ENCODE measurements around the gene RBM4. TPM values are rescaled to one million over a fixed set of nuclear protein-coding genes. Genes with fewer than 3 reads are reported as not detected.

The RBM4 gene
- total RNA-seq, 2 experiments from 2014 or later, result 111 to 119 TPM

DNA sequence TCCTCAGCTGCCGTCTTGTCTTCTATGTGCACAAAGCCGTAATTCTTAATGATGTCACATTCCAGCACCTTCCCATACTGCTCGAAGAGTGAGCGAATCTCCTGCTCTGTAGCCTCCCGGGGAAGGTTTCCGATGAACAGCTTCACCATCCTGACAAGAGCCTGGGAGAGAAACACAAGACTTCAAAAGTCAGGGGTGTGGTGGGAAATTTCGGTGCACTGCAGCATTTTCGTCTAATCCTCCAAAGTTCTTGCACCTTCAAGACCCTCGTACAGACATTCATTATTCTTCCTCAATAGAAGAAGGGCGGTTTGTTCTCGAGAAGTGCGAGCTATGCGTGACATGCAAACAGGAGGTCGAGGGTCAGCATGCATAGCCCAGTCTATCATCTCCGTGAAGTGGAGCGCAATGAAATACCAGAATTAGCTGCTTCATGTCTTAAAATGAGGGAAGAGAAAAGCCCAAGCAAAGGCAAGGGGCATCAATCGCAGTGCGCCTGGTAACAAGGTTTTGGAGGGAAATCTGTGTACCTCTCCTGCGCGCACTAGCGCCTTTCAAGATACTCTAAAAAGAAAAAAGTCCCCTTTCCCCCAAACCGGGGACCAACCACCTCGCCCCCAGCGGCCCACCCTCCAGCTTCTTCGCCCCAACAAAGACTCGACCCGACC lies 38.6 kb downstream of the RBM4 start:
- Mint-ChIP-seq H3K4me3 (peak overlapping the region; percentile 88), H3K4me1 (peaks cover 36% of the 10 kb centered on the region), H3K36me3 (peaks cover 11% of the 10 kb centered on the region), H3K27ac (peak overlapping the region; percentile 94), H3K27me3 (no peaks in the 10 kb centered on the region), H3K9me3 (ENCODE audit: low read depth) (no peaks in the 10 kb centered on the region)
- ATAC-seq, result no peak
- no peak for DNase-seq
- CTCF ChIA-PET, result interaction anchor here (0.6 to 4.0 kb wide), 34 partner anchors 11 to 291 kb away, joined by 3 to 107 read pairs (median 6); partner anchors contain the start of genes ACTN3, BBS1, CCDC87 and CCS

DNA sequence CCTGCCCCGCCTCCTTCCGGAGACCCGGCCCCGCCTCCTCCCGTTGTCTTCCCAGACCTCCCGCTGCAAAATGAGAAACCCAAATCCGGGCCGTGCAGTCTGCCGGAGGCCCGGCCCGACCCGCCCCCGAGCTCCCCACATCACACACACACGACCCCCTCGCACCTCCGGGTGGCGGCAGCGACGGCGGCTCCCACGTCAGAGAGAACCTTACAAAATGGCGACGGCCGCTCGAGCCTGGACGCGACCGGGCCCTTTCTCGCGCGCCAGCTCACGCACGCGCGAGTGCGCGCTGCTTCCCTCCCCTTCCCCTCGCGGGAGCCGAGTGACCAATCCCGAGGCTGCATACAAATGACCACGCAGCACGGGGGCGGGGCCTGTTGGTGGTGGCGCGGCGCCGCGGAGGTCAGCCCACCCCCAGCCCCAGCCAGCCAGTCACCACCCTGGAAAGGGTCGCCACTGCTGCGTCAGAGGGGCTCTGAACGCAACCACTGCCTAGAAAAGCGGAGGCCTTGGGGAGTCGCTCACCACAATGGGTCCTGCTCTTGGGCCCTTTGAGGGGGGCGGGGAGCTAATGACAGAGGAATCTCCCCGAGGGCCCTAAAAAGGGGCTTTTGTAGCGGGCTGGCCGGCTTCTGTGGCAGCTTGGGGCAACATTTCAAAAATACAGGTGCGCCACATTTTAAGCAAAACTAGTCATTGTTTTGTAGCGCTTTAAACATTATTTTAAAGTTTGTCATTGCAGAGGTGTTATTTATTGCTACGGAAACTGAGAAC lies 39.3 kb downstream of the RBM4 start, which contains the start of gene RBM4B:
Gene RBM4B (minus strand): TSS at position 289 of the 777 bp plus-strand sequence. CDS start 808 bp downstream, outside the sequence.
- peak; percentile 97 for DNase-seq
- Mint-ChIP-seq H3K9me3 (ENCODE audit: low read depth) (no peaks in the 10 kb centered on the region), H3K27me3 (no peaks in the 10 kb centered on the region), H3K4me1 (peaks cover 36% of the 10 kb centered on the region), H3K36me3 (peaks cover 11% of the 10 kb centered on the region), H3K4me3 (peak within 1 kb of the TSS; percentile 88), H3K27ac (peak within 1 kb of the TSS; percentile 94)
- CTCF ChIA-PET, result interaction anchor here (0.8 to 4.0 kb wide), 59 partner anchors 10 to 291 kb away, joined by 3 to 107 read pairs (median 5); partner anchors contain the start of genes ACTN3, BBS1, CCDC87 and CCS
- ATAC-seq, result peak; percentile 91

DNA sequence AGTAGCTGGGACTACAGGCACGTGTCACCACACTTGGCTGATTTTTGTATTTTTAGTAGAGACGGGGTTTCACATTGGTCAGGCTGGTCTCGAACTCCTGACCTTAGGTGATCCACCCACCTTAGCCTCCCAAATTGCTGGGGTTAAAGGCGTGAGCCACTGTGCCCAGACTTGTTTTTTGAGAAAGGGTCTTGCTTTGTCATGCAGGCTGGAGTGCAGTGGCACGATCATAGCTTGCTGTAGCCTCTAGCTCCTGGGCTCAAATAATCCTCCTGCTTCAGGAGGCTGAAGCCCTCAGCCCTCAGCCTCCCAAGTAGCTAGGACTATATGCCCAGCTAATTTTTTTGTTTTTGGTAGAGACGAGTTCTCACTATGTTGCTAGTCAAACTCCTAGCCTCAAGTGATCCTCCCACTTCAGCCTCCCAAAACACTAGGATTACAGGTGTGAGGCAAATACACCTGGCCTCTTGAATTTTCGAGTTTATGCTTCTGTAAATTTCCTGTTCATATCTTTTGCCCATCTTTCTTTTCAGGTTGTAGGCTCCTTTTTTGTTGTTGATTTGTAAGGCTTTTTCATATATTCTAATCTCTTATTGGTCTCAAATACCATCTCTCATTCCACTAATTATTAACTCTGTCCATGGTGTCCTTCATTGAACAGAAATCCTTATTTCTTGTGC lies 42.6 kb downstream of the RBM4 start:
- ATAC-seq (no peak), DNase-seq (no peak)
- Mint-ChIP-seq H3K4me3 (no peak overlapping the region), H3K9me3 (ENCODE audit: low read depth) (no peaks in the 10 kb centered on the region), H3K4me1 (peaks cover 21% of the 10 kb centered on the region), H3K27me3 (no peaks in the 10 kb centered on the region), H3K27ac (no peak overlapping the region), H3K36me3 (peaks cover 2% of the 10 kb centered on the region)
- CTCF ChIA-PET, result interaction anchor here (1.1 to 2.2 kb wide), 5 partner anchors 15 to 272 kb away, joined by 3 to 8 read pairs (median 3); partner anchors contain the start of genes BBS1 and PELI3

GRCh38 chr11:66683877-66684276 lies 45.4 kb downstream of the RBM4 start:
- no peak overlapping the region for H3K27ac Mint-ChIP-seq
- CTCF ChIA-PET, result no interaction called here
- ATAC-seq (no peak), DNase-seq (no peak)
- no peaks in the 10 kb centered on the region for H3K9me3 Mint-ChIP-seq (ENCODE audit: low read depth)
- no peaks in the 10 kb centered on the region for H3K4me1 Mint-ChIP-seq
- no peaks in the 10 kb centered on the region for H3K36me3 Mint-ChIP-seq
- no peaks in the 10 kb centered on the region for H3K27me3 Mint-ChIP-seq
- no peak overlapping the region for H3K4me3 Mint-ChIP-seq

DNA sequence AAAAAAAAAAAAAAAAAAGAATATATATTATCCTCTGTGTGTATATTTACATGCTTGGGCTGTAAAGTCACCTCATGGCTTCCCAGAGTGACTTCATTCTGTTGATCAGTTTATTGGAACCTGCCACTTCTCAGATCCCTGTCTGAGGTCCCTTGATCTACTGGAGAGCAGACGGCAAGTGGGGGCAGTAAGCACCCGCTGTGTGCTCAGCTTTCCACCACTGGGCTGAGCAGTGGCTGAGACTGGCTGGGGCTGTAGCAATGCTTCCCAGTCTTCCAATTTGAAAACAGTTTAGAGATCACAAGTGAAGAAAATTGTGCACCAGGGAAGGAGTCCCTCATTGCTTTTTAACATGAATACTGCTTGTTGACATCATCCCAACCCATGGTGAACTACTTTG lies 46.1 kb downstream of the RBM4 start:
- Mint-ChIP-seq H3K36me3 (no peaks in the 10 kb centered on the region), H3K27ac (no peak overlapping the region), H3K9me3 (ENCODE audit: low read depth) (no peaks in the 10 kb centered on the region), H3K4me1 (no peaks in the 10 kb centered on the region), H3K4me3 (no peak overlapping the region), H3K27me3 (no peaks in the 10 kb centered on the region)
- DNase-seq (no peak), ATAC-seq (no peak)
- CTCF ChIA-PET, result no interaction called here

GRCh38 chr11:66685276-66686099 lies 47.0 kb downstream of the RBM4 start:
- CTCF ChIA-PET, result interaction anchor here (0.9 to 1.3 kb wide), 2 partner anchors 94 to 157 kb away, joined by 3 read pairs; no protein-coding TSS in a partner anchor
- no peak overlapping the region for H3K27ac Mint-ChIP-seq
- no peaks in the 10 kb centered on the region for H3K4me1 Mint-ChIP-seq
- no peaks in the 10 kb centered on the region for H3K27me3 Mint-ChIP-seq
- DNase-seq (no peak), ATAC-seq (no peak)
- H3K36me3 Mint-ChIP-seq, result no peaks in the 10 kb centered on the region
- H3K9me3 Mint-ChIP-seq (ENCODE audit: low read depth), result no peaks in the 10 kb centered on the region
- H3K4me3 Mint-ChIP-seq, result no peak overlapping the region

DNA sequence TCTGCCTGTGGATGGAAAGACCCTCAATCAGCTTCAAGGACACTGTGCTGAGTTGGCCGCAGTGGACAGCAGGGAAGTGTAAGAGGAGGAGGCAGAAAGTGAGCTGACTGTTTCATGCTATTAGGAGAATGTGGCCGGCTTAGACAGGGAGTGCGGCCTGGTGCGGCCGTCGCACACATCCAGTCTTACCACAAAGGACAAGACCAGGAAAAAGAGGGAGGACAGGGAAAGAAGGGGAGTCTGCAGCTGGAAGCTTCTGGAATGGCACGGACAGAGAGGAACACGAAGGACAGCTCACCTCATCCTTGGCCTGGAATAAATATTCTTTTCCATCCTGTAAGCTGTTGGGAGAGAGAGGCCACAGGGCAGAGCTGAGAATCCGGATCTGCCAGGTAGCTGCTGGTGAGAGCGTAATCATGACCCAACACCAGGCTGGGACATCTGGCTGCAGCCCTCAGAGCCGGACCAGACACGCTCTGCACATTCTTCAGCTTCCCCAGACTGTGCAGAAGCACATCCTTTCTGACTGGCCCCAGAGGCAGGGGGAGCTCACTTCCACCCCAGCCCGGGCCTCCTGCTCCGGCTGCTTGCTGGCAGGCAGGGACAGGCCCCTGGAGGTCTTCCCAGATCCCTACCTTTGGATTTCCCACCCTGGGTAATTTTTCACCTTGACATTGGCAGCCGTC lies 47.7 kb downstream of the RBM4 start:
- DNase-seq, result no peak
- Mint-ChIP-seq H3K9me3 (ENCODE audit: low read depth) (no peaks in the 10 kb centered on the region), H3K4me3 (no peak overlapping the region), H3K4me1 (no peaks in the 10 kb centered on the region), H3K27me3 (no peaks in the 10 kb centered on the region), H3K36me3 (no peaks in the 10 kb centered on the region), H3K27ac (no peak overlapping the region)
- CTCF ChIA-PET, result interaction anchor here (0.9 to 2.7 kb wide), 3 partner anchors 9 to 156 kb away, joined by 3 to 11 read pairs (median 3); partner anchors contain the start of gene RBM4B
- no peak for ATAC-seq

GRCh38 chr11:66686801-66687750 lies 48.6 kb downstream of the RBM4 start:
- no peaks in the 10 kb centered on the region for H3K36me3 Mint-ChIP-seq
- H3K4me1 Mint-ChIP-seq, result no peaks in the 10 kb centered on the region
- H3K9me3 Mint-ChIP-seq (ENCODE audit: low read depth), result no peaks in the 10 kb centered on the region
- H3K4me3 Mint-ChIP-seq, result no peak overlapping the region
- H3K27ac Mint-ChIP-seq, result no peak overlapping the region
- DNase-seq (no peak), ATAC-seq (no peak)
- CTCF ChIA-PET, result interaction anchor here (1.3 to 2.7 kb wide), 2 partner anchors 9 to 96 kb away, joined by 3 to 11 read pairs; partner anchors contain the start of gene RBM4B
- no peaks in the 10 kb centered on the region for H3K27me3 Mint-ChIP-seq

DNA sequence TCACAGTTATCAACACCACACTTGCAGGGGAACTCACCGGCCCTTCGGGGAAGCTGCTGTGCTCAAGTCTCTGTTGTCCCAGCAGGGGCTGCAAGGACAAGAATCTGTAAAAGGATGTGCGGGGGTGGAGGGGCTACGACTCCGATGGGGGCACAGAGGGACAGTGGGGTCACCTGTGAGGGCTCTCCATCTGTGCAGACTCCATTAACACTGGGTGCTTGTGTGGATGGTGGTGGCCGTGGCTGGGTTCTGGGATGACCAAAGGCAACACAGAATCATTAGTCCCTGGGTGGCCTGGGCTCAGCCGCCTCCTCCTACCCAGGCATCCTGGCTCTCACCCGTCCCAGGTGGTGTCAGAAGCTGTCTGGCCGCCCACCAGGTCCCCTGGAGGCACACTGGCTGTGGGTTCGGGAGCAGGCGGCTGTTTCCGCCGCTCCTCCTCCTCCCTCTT lies 49.4 kb downstream of the RBM4 start:
- CTCF ChIA-PET, result interaction anchor here (1.3 to 2.7 kb wide), 2 partner anchors 10 to 142 kb away, joined by 3 to 11 read pairs; partner anchors contain the start of gene RBM4B
- DNase-seq, result no peak

GRCh38 chr11:66688561-66689534 lies 50.3 kb downstream of the RBM4 start:
- ATAC-seq, result no peak
- CTCF ChIA-PET, result interaction anchor here (1.3 to 2.7 kb wide), 2 partner anchors 11 to 141 kb away, joined by 3 to 11 read pairs; partner anchors contain the start of gene RBM4B

More for the DNA sequence above, 49.4 kb downstream of the RBM4 start:
- no peaks in the 10 kb centered on the region for H3K4me1 Mint-ChIP-seq
- H3K4me3 Mint-ChIP-seq, result no peak overlapping the region
- no peak overlapping the region for H3K27ac Mint-ChIP-seq
- no peak for ATAC-seq
- H3K36me3 Mint-ChIP-seq, result no peaks in the 10 kb centered on the region
- no peaks in the 10 kb centered on the region for H3K9me3 Mint-ChIP-seq (ENCODE audit: low read depth)
- H3K27me3 Mint-ChIP-seq, result no peaks in the 10 kb centered on the region

More at GRCh38 chr11:66688561-66689534, 50.3 kb downstream of the RBM4 start:
- H3K27me3 Mint-ChIP-seq, result no peaks in the 10 kb centered on the region
- H3K36me3 Mint-ChIP-seq, result no peaks in the 10 kb centered on the region
- no peak for DNase-seq
- H3K9me3 Mint-ChIP-seq (ENCODE audit: low read depth), result no peaks in the 10 kb centered on the region
- H3K4me1 Mint-ChIP-seq, result no peaks in the 10 kb centered on the region
- H3K27ac Mint-ChIP-seq, result no peak overlapping the region
- no peak overlapping the region for H3K4me3 Mint-ChIP-seq

Measured in activated CD8-positive, alpha-beta memory T cell treated with anti-CD3 and anti-CD28 coated beads, Interleukin-2, amount 10 ng/mL, durations not matched to agents 7 days and 5 days (primary cell).